Parathyroid adenoma (tissue), 2 donors: Measurements from ENCODE around the gene HIKESHI.

Experiments used
- H2AFZ ChIP-seq: fragments of 300-600 bp; sonication (generic); one replicate; pipeline ENCODE4 v1.7.0; 2017; ENCODE audit warnings: antibody characterized with exemption, mild to moderate bottlenecking
- H3K27ac ChIP-seq: fragments of 300-600 bp; sonication (generic); one replicate; pipeline ENCODE4 v1.7.0; 2017
- H3K27me3 ChIP-seq: fragments of 300-600 bp; sonication (generic); one replicate; pipeline ENCODE4 v1.7.0; 2017; ENCODE audit warnings: low read length; ENCODE audit not compliant: control insufficient read depth, insufficient read depth
- H3K36me3 ChIP-seq: fragments of 300-600 bp; sonication (generic); one replicate; pipeline ENCODE4 v1.7.0; 2017; ENCODE audit warnings: low read length; ENCODE audit not compliant: control insufficient read depth, insufficient read depth
- H3K4me1 ChIP-seq: fragments of 300-600 bp; sonication (generic); one replicate; pipeline ENCODE4 v1.7.0; 2017; ENCODE audit warnings: control low read depth
- H3K4me2 ChIP-seq: fragments of 300-600 bp; sonication (generic); one replicate; pipeline ENCODE4 v1.7.0; 2017; ENCODE audit warnings: low read length
- H3K4me3 ChIP-seq: fragments of 300-600 bp; sonication (generic); one replicate; pipeline ENCODE4 v1.7.0; 2017; ENCODE audit warnings: low read depth, low read length
- H3K79me2 ChIP-seq: fragments of 300-600 bp; sonication (generic); one replicate; pipeline ENCODE4 v1.7.0; 2017; ENCODE audit warnings: control low read depth
- H3K9ac ChIP-seq: fragments of 300-600 bp; sonication (generic); one replicate; pipeline ENCODE4 v1.7.0; 2017; ENCODE audit warnings: mild to moderate bottlenecking
- H3K9me3 ChIP-seq: fragments of 300-600 bp; sonication (generic); one replicate; pipeline ENCODE4 v1.7.0; 2017; ENCODE audit warnings: low read length; ENCODE audit not compliant: control insufficient read depth
- CTCF ChIP-seq: fragments of 300-600 bp; sonication (generic); IDR thresholded peaks from one replicate; pipeline ENCODE4 v1.7.0; 2017; ENCODE audit warnings: antibody characterized with exemption, mild to moderate bottlenecking
- donor health status: primary hyperparathyroidism.

HIKESHI gene

GRCh38 chr11:86291466-86292262, 10.4 kb upstream of the HIKESHI start:
- no peak overlapping the region for H2AFZ ChIP-seq
- no peaks in the 10 kb centered on the region for H3K9me3 ChIP-seq
- no peaks in the 10 kb centered on the region for H3K79me2 ChIP-seq
- H3K4me1 ChIP-seq: no peaks in the 10 kb centered on the region
- H3K36me3 ChIP-seq: no peaks in the 10 kb centered on the region
- no peak overlapping the region for H3K4me2 ChIP-seq
- TF ChIP-seq CTCF: peak; percentile 45
- no peak overlapping the region for H3K9ac ChIP-seq
- H3K4me3 ChIP-seq: no peak overlapping the region
- no peaks in the 10 kb centered on the region for H3K27me3 ChIP-seq
- no peak overlapping the region for H3K27ac ChIP-seq

- TF ChIP-seq CTCF: no peak
- Histone ChIP-seq H3K4me3 (no peak overlapping the region), H3K4me2 (no peak overlapping the region), H3K9ac (no peak overlapping the region), H3K4me1 (no peaks in the 10 kb centered on the region), H3K79me2 (no peaks in the 10 kb centered on the region), H2AFZ (no peak overlapping the region), H3K27me3 (no peaks in the 10 kb centered on the region), H3K36me3 (no peaks in the 10 kb centered on the region), H3K9me3 (no peaks in the 10 kb centered on the region), H3K27ac (no peak overlapping the region)
Observed at GRCh38 chr11:86292912-86293616, 9.0 kb upstream of the HIKESHI start.

- Histone ChIP-seq H3K27me3 (no peaks in the 10 kb centered on the region), H3K4me3 (no peak overlapping the region), H3K4me1 (no peaks in the 10 kb centered on the region), H3K27ac (no peak overlapping the region), H3K9me3 (no peaks in the 10 kb centered on the region), H2AFZ (no peak overlapping the region), H3K79me2 (no peaks in the 10 kb centered on the region), H3K9ac (no peak overlapping the region), H3K4me2 (no peak overlapping the region), H3K36me3 (no peaks in the 10 kb centered on the region)
- no peak for TF ChIP-seq CTCF
Observed at GRCh38 chr11:86294026-86294425, 8.0 kb upstream of the HIKESHI start.

- Histone ChIP-seq H2AFZ (peak overlapping the region; percentile 78), H3K9ac (no peak overlapping the region)
Observed at GRCh38 chr11:86301742-86302091, 323 bp upstream of the HIKESHI start.

More at GRCh38 chr11:86301742-86302091, 323 bp upstream of the HIKESHI start:
- H3K4me1 ChIP-seq: no peaks in the 10 kb centered on the region
- H3K36me3 ChIP-seq: no peaks in the 10 kb centered on the region
- H3K9me3 ChIP-seq: no peaks in the 10 kb centered on the region
- H3K27ac ChIP-seq: no peak overlapping the region
- peak overlapping the region; percentile 93 for H3K4me3 ChIP-seq
- TF ChIP-seq CTCF: no peak
- H3K79me2 ChIP-seq: no peaks in the 10 kb centered on the region
- peak overlapping the region; percentile 73 for H3K4me2 ChIP-seq
- H3K27me3 ChIP-seq: no peaks in the 10 kb centered on the region
